Peyer's patch (tissue), 4 donors: ENCODE data around the gene ARPC1A.

Experiments
- CTCF ChIP-seq, 6 experiments: fragments of 450-650 bp in 4 of 6; fragments of 200-600 bp in 2 of 6; sonication (generic) in 1 of 6; IDR thresholded peaks; one replicate each; pipeline ENCODE4 v1.5.1; 2017 to 2019; ENCODE audit warnings: antibody characterized with exemption in 6 of 6, mild to moderate bottlenecking in 3 of 6, moderate library complexity in 1 of 6
- POLR2A ChIP-seq, 2 donors: fragments of 450-650 bp; IDR thresholded peaks; one replicate each; pipeline ENCODE4 v1.5.1; 2017; ENCODE audit warnings: antibody characterized with exemption in 2 of 2, mild to moderate bottlenecking in 2 of 2, moderate library complexity in 2 of 2

- TF ChIP-seq CTCF (IDR thresholded peaks at IDR 0.05) (no peak), POLR2A (IDR thresholded peaks at IDR 0.05) (no peak)
Observed at GRCh38 chr7:99385564-99385963, 59.9 kb downstream of the ARPC1A start.
